Body of pancreas (tissue), 4 donors: ENCODE results near the gene PTGFRN.

Experiments
- POLR2A ChIP-seq, 3 donors: fragments of 450-650 bp; IDR thresholded peaks; one replicate each; pipeline ENCODE4 v1.6.1; 2016; ENCODE audit warnings: antibody characterized with exemption in 3 of 3, mild to moderate bottlenecking in 2 of 3
- TF ChIP-seq, protein P1 (sequence below), 7 experiments: fragments of 450-650 bp in 4 of 7; fragments of 200-600 bp in 3 of 7; sonication (generic) in 3 of 7; IDR thresholded peaks; one replicate each; pipeline ENCODE4 v1.5.1; 2016 to 2019; ENCODE audit warnings: antibody characterized with exemption in 7 of 7

- TF ChIP-seq POLR2A (IDR thresholded peaks at IDR 0.05): no peak
- TF ChIP-seq, protein P1, sequence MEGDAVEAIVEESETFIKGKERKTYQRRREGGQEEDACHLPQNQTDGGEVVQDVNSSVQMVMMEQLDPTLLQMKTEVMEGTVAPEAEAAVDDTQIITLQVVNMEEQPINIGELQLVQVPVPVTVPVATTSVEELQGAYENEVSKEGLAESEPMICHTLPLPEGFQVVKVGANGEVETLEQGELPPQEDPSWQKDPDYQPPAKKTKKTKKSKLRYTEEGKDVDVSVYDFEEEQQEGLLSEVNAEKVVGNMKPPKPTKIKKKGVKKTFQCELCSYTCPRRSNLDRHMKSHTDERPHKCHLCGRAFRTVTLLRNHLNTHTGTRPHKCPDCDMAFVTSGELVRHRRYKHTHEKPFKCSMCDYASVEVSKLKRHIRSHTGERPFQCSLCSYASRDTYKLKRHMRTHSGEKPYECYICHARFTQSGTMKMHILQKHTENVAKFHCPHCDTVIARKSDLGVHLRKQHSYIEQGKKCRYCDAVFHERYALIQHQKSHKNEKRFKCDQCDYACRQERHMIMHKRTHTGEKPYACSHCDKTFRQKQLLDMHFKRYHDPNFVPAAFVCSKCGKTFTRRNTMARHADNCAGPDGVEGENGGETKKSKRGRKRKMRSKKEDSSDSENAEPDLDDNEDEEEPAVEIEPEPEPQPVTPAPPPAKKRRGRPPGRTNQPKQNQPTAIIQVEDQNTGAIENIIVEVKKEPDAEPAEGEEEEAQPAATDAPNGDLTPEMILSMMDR (IDR thresholded peaks at IDR 0.05): no peak
Measured at GRCh38 chr1:116899529-116899928, 10.2 kb upstream of the PTGFRN start.
